EL (cell line): ENCODE results near the gene PTPRN2.
A peak's percentile ranks its signal among the peaks of the same experiment; 100 is the strongest.
"Not testable (repeated sequence)": the region's sequence is repeated elsewhere in the genome, so short reads cannot be mapped to it uniquely, and the experiment has no call there.

Source experiments
- DNase-seq: peaks from one replicate; pipeline ENCODE4 v3.0.0-alpha.2; 2016

Gene PTPRN2

DNA sequence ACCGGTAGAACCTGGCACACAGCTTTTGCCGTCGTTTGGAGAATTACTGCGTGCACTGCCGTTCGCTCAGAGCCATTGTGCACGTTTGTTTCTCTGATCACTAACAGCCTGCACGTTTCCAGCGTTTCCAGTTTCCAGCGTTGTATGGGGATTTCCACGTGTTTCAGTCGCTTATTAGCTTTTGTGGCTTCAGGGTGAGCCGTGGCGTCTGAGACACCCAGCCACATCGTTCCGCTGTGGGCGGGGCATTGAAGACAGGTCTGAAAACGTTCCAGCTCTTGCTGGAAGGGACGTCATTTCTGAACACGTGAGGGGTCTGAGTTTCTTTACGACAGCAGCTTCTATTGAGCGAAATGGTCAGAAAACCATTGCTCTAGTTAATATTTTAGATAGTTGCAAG is 1086.0 kb downstream of the PTPRN2 start:
- DNase-seq = no peak

DNA sequence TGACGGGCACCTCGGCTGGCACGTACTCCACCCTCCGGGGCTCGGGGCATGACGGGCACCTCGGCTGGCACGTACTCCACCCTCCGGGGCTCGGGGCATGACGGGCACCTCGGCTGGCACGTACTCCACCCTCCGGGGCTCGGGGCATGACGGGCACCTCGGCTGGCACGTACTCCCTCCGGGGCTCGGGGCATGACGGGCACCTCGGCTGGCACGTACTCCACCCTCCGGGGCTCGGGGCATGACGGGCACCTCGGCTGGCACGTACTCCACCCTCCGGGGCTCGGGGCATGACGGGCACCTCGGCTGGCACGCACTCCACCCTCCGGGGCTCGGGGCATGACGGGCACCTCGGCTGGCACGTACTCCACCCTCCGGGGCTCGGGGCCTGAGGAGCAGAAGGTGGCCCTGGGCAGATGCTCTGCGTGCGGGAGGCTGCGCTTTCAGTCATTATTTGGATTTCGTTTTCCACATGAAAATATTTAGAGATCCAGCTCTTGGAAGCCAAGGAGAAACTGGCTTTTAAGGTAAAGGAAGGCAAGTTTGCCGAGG is 1086.6 kb downstream of the PTPRN2 start:
- DNase-seq = not testable (repeated sequence)

DNA sequence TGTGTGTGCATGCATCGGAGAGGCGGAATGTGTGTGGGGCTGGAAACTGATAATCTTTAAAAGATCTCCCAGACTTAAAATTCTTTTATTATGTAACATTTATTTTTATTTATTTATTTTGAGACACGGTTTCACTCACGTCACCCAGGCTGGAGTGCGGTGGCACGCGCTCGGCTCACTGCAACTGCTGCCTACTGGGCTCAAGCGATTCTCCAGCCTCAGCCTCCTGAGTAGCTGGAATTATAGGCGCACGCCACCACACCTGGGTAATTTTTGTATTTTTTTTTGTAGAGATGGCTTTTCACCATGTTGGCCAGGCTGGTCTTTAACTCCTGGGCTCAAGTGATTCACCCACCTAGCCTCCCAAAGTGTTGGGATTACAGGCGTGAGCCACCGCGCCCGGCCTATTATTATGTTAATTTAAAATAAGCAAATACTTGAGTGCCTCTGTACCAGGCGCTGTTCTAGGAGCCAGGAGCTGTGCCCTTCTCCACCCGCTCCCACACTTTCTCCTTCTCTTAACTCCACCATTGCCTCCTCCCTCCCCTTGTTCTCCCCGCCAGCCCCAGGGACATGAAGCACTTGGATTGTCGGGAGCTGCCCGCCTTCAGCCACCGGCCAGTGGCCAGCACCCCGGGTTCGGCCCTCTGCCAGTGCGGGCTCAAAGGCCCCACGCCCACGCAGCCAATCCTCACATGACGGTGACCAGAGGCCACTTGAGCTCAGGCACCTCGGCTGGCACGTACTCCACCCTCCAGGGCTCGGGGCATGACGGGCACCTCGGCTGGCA is 1087.3 kb downstream of the PTPRN2 start:
- DNase-seq = no peak

DNA sequence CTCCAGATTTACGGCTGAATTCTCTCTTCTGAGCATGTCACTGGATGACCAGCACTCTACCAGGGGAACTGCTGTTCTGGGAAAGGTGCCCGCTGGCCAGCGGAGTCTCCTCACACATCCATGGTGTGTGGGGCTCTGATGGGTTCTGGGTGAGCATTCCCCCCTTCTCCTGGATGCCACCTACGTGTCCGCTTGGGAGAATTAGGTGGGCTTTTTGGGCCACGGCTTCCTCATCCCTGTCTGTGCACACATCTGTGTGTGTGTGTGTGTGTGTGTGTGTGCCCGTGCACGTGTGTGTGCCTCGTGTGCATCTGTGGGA is 1087.8 kb downstream of the PTPRN2 start:
- no peak for DNase-seq

DNA sequence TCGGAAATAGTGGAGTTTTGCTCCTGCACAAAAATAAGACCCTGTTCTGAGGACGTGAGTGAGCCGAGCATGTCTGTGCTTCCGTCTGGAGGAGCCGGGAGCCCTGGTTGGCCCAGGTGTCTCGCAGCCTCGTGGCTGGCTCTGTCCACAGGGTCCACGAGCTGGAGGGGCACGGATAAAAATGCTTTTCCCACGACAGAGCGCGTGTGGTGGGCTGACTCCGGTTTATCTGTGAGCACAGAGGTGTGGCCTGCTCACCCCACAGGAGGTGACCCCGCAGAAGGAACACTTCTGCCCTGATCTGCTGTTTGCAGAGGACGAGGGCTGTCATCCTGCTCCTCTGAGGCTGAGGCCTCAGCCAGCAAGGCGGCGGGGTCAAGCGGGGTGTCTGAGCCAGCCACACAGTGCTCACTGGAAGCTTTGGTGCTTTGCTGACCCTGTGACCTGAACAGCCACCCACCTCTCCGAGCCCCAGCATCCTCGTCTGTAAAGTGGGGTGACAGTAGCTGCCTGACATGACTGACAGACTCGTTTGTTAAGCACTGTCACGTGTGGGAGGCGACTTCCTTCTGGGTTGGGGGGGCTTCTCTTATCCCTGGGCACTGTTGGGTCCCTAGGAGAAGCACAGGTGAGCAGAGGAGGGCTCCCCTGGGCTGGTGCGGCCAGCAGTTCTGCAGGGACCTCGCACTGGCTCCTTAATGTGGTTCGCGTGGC is 1088.3 kb downstream of the PTPRN2 start:
- DNase-seq = no peak

DNA sequence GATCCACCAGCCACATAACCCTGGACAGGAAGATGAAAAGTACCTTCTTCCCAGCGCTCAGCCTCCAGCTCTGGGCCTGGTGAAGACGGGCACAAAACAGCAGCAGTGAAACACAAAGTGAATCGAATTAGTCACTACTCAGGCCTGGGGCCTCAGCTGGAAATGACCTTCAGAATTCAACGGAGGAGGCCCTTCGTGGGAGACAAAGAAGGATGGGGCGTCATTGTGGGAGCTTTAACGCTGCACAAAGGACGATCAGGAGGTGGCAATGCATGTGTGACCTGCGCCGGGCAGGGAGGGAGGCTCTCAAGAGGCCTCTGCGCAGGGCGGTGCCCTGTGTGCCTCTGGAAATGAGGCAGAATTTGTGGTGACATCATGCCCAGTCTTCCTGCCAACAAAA is 1089.0 kb downstream of the PTPRN2 start:
- no peak for DNase-seq

DNA sequence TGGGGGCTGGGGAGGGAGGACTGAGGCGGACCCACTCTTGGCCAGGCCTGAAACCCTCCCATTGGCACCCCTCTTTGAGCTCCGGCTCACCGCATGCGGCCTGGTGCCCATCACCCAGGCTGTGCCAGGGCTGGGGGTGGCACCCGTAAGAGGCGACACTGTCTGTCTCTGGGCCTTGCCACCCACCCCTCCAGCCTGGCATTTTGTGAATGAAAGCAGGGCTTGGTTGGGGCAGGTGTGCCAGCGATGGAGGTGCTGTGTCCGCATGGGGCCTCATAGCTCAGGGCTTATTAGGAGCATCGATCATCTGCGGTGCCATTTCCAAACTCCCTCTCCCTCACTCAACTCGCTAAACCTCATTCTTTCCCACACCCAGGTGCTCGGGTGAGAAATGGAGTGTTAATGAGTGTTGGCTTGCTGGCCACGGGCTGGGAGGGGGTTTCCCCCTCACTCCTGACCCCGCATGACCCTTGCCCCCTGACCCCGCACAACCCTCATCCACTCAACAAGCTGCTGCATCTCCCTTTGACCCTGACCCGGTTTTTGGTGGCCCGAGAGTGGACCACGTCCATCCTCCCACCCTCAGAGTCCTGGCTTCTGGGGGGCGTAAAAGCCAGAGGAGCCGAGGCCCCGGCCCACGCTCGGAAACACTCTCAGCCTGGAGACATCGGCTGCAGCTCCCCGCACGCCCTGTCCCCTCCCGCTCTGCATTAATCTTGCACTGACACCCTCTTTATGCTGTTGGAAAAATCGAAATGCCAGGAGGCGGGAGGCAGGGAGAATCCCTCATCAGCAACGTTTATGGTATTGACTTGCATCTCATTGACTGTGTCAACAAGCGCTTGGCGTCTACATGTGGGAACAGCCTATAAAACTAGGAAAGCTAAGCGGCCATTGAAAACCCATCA is 1089.6 kb downstream of the PTPRN2 start:
- no peak for DNase-seq

DNA sequence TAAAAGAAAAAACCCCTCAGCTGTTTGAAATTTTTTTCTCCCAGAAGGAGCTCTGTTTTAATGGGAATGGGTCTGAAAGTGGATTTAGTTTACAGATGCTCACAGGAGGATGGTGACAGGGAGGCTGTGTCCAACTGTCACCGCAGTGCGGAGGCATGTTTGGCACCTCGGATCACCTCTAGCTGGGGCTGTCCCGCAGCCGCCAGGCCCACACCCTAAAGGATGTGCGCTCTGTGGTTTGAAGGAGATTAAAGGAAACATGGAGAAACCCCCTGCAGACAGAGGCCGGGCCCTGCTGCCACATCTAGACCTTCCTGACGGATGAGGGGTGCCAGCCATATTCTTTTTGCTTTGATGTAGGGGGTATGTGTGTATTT is 1090.3 kb downstream of the PTPRN2 start:
- no peak for DNase-seq

DNA sequence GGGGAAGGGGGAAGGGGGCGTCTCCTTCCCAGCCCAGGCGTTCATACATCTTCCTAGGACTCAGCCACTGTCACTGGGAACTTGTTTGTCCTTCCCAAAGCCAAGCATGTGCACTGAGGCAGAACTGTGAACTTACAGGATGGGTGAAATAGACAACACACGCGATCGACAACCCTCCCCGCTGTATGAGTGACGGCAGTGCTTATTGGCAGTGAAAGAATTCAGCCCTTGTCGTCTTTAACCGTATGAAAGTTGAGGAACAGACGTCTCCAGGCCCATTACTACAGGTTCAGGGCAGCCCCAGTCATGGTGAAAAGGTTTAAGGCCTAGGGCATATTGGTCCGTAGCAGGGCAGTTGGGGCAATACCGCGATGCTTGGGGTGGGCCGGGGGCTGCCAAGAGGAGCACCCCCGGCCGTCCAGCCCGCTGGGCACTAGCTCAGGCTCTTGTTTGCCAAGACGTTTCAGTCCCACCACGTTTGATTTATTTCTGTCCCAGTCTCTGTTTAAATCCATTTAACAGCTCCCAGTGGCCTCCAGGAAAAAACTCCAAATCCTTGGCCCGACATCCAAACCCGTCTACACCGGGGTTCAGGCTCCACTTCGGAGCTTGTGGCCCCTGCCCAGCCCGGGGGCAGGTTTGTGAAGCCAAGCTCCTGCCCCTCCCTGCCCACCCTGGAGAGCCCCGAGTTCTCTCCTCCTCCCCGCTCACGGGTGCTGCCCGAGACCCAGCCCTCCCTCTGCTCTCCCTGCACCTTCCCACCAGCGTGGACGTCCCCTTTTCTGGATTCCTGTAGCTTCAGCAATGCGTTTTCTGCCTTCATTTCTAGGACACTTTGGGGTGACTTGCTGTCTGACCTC is 1091.0 kb downstream of the PTPRN2 start:
- no peak for DNase-seq

DNA sequence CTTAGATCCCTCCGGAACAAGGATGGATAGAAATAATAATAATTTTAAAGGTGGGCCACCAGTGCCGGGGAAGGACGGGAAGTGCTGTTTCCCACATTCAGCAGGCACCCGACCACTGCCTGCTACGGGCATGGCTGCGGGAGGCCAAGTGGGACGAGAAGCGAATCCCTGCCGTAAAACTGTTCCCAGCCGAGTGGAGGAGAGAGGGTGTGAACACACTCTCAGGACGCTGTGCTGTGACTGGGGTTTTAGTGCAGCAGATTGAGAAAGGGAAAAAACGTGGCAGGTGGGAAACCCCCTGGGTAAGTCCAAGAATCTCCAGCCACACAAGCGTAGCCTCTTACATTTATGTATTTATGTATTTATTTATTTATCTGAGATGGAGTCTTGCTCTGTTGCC is 1092.0 kb downstream of the PTPRN2 start:
- DNase-seq = no peak

DNA sequence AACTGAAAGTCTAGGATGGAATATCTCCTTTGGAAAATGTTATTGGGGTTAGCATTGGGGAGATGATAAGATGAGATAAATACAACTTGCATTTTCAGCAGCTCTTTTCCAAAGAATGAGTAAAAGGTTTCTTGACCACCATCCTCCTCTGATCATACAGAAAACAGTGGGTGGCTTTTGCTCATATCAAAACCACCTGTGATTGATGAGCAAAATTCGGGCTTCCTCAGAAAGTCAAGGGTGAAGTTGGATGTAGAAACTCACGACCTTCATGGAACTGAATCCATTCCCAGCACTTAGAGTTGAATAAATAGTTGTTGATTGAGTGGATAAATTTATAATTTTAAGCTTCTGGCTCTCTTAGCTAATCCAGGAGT is 1092.5 kb downstream of the PTPRN2 start:
- DNase-seq = no peak

DNA sequence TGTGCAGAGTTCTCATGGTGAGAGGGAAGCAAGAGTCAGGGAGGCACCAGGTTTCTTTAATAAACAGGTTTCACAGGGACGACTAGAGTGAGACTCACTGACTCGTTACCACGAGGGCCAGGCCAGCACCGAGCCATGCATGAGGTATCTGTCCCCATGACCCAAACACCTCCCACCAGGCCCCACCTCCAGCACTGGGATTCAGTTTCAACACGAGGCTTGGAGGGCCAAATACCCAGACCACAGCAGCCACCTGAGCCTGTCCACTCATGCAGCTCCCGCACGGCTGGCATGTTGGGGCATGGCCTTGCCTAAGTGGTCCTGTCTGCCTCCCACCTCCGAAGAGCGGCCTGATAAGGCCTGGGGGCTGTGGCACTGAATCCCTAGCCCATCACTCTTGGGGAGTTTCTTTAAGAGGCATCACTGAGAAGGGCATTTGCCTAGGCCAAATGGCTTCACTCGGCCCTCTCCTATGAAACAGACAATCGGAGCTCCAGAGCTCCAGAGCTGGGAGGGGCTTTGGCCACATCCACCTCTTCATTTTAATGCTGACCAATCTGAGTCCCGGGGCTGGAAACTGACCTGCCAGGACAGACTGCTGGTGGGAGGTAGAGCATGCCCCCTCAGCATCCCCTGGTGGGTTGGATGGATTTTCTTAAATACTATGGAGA is 1093.0 kb downstream of the PTPRN2 start:
- no peak for DNase-seq

DNA sequence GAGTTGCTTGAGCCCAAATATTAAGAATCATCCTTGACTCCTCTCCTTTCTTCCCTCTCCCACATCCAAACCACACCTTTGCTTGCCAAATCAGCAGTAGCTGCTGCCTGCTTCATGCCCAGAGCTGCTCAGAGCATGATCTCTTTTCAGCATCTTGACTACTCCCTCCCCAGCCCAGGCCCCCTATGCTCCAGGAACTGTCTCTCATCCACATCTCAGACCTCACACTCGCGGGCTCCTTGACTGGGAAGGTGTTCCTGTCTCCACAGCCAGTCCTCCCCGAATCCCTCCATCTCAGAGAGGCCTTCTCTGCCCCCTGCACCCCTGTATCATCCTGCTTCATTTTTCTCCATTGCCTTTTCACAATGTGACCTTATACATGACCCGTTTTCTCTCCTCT is 1093.8 kb downstream of the PTPRN2 start:
- no peak for DNase-seq

DNA sequence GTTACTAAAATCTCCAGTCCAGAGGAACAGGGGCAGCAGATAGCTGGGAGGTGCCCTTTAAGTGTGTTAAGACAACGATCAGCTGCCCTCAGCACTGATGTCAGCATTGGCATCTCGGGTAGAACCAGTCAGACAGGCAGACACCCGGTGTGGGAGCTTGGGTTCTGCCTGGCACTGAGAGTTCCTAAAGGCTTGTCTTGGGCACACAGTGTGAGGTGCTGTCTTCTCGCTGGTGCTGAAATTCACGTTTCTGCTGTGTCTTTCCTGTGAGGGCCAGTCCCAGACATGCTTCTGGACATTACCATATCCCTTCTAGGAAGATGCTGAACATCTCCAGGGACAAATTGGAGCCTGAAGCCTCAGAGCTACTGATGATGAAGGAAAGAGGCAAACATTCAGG is 1094.6 kb downstream of the PTPRN2 start:
- no peak for DNase-seq

DNA sequence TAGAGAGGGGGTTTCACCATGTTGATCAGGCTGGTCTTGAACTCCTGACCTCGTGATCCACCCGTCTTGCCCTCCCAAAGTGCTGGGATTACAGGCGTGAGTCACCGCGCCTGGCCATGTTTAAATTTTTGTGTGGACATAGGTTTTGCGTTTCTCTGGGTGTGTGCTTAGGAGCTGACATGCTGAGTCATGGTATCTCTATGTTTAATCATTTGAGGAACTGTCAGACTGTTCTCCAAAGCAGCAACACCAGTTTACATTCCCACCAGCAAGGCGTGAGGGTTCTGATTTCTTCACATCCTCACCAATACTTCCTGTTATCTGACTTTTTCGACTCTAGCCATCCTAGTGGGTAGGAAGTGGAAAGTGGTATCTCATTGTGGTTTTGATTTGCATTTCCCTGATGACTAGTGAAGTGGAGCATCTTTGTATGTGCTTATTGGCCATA is 1097.1 kb downstream of the PTPRN2 start:
- peak; percentile 59 for DNase-seq

DNA sequence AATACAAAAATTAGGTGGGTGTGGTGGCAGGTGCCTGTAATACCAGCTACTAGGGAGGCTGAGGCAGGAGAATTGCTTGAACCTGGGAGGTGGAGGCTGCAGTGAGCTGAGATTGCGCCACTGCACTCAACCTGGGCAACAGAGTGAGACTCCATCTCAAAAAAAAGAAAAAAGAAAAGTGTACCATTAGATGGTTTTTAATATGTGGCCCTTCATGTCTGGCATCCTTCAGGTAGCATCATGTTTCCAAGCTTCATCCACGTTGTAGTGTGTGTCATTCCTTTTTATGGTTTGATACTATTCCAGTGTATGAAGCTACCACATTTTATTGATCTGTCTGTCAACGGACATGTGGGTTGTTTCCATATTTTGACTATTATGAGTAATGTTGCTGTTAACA is 1097.8 kb downstream of the PTPRN2 start:
- DNase-seq = not testable (repeated sequence)
